Osteocyte (in vitro differentiated cells): Measurements from ENCODE around the gene SLC39A11. TPM values are rescaled to one million over a fixed set of nuclear protein-coding genes. Genes with fewer than 3 reads are reported as not detected.

Source experiments
- DNase-seq: peaks from one replicate; pipeline ENCODE4 v3.0.0; 2021; ENCODE audit warnings: mixed read lengths; ENCODE audit not compliant: unreplicated experiment; ENCODE audit errors: extremely low spot score
- H3K27ac Mint-ChIP-seq: one replicate; pipeline ENCODE4 v1.8.0; 2021; ENCODE audit warnings: mild to moderate bottlenecking, mixed read lengths; ENCODE audit not compliant: unreplicated experiment
- H3K27me3 Mint-ChIP-seq: one replicate; pipeline ENCODE4 v1.8.0; 2021; ENCODE audit warnings: mixed read lengths; ENCODE audit not compliant: unreplicated experiment
- H3K36me3 Mint-ChIP-seq: one replicate; pipeline ENCODE4 v1.8.0; 2021; ENCODE audit warnings: mixed read lengths; ENCODE audit not compliant: unreplicated experiment
- H3K4me1 Mint-ChIP-seq: one replicate; pipeline ENCODE4 v1.8.0; 2021; ENCODE audit warnings: mixed read lengths; ENCODE audit not compliant: unreplicated experiment
- H3K4me3 Mint-ChIP-seq: one replicate; pipeline ENCODE4 v1.8.0; 2021; ENCODE audit warnings: mild to moderate bottlenecking, moderate library complexity, mixed read lengths; ENCODE audit not compliant: unreplicated experiment
- H3K9me3 Mint-ChIP-seq: one replicate; pipeline ENCODE4 v1.8.0; 2021; ENCODE audit warnings: mixed read lengths; ENCODE audit not compliant: unreplicated experiment
- total RNA-seq: library from RNA; stranded (reverse); gene quantifications from 2 replicates; pipeline ENCODE4 v1.2.1, GENCODE V29; 2021
- TF ChIP-seq, protein P1 (sequence below): fragments of 200-600 bp; sonication (generic); IDR thresholded peaks from 2 replicates; pipeline ENCODE4 v1.5.0; 2021; ENCODE audit warnings: antibody characterized with exemption, mild to moderate bottlenecking, moderate library complexity

The SLC39A11 gene
- total RNA-seq, 1 donor from 2014 or later, result 50.2 TPM

DNA sequence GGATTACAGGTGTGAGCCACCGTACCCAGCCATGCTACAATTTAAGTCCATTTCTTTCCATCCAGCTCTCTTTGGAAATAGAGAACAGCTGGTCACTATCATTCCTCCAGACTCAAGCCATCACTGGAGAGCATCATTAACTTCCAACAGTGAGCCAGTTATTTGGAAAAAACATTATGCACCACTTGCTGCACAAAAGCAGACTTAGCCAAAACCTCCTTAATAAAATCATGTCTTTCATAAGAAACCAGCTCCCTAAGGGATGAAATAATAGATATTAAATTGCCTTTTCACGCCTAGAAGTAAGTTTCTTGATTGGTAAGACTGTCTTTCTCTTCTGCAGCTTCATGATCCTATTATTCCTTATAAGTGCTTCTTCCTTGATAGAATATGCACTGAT lies 17.9 kb downstream of the SLC39A11 start:
- H3K4me1 Mint-ChIP-seq, result peaks cover 13% of the 10 kb centered on the region
- no peak overlapping the region for H3K27ac Mint-ChIP-seq
- no peaks in the 10 kb centered on the region for H3K9me3 Mint-ChIP-seq
- DNase-seq, result no peak
- no peaks in the 10 kb centered on the region for H3K27me3 Mint-ChIP-seq
- TF ChIP-seq, protein P1, sequence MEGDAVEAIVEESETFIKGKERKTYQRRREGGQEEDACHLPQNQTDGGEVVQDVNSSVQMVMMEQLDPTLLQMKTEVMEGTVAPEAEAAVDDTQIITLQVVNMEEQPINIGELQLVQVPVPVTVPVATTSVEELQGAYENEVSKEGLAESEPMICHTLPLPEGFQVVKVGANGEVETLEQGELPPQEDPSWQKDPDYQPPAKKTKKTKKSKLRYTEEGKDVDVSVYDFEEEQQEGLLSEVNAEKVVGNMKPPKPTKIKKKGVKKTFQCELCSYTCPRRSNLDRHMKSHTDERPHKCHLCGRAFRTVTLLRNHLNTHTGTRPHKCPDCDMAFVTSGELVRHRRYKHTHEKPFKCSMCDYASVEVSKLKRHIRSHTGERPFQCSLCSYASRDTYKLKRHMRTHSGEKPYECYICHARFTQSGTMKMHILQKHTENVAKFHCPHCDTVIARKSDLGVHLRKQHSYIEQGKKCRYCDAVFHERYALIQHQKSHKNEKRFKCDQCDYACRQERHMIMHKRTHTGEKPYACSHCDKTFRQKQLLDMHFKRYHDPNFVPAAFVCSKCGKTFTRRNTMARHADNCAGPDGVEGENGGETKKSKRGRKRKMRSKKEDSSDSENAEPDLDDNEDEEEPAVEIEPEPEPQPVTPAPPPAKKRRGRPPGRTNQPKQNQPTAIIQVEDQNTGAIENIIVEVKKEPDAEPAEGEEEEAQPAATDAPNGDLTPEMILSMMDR, result no peak
- no peak overlapping the region for H3K4me3 Mint-ChIP-seq
- peaks cover 19% of the 10 kb centered on the region for H3K36me3 Mint-ChIP-seq

- peak overlapping the region; percentile 3 for H3K27ac Mint-ChIP-seq
- no peaks in the 10 kb centered on the region for H3K9me3 Mint-ChIP-seq
- no peak for DNase-seq
- no peaks in the 10 kb centered on the region for H3K27me3 Mint-ChIP-seq
- TF ChIP-seq, protein P1, result no peak
- peaks cover 34% of the 10 kb centered on the region for H3K4me1 Mint-ChIP-seq
- H3K36me3 Mint-ChIP-seq, result peaks cover 15% of the 10 kb centered on the region
- H3K4me3 Mint-ChIP-seq, result no peak overlapping the region
Measured at GRCh38 chr17:73072219-73072962, 20.1 kb downstream of the SLC39A11 start.

DNA sequence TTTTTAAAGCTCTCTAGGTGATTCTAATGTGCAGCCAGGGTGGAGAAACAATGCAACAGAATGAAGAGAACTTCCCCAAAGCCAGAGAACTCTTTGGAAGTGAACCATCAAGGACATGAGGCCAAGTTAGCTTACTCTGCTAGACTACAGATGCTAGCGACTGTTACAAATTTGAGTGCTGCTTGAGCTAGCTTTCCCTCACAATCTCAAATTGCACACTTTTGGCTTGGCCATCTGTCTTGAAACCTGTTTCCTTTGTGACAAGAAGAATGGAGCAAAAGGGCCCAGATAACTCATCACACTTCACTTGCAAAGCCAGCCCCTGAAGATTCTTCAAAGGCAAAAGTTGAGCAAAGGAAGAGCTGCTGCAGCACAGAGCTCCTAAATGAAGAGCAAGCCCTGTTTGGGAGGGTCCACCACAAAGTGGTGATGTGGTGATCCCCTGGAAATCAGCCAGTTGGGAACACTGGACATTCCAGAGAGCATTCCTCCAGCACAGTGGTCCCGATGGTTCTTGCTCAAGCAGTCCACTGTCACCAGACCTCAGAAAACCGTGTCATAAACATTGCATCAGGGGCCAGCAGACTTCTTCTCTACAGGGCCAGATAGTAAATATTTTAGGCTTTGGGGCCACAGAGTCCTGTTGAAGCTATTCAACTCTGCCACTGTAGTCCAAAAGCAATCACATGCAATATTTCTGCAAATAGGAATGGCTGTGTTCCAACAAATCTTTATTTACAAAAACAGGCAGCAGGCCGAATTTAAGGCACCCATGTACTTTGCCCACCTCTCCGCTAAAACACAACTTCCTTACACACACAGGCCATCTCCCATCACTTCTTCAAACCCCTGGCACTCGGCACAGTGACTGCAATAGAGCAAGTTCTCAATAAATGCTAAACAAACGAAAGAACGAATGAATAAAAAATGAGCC lies 21.2 kb downstream of the SLC39A11 start:
- H3K27ac Mint-ChIP-seq, result no peak overlapping the region
- peaks cover 19% of the 10 kb centered on the region for H3K36me3 Mint-ChIP-seq
- H3K4me3 Mint-ChIP-seq, result no peak overlapping the region
- H3K9me3 Mint-ChIP-seq, result no peaks in the 10 kb centered on the region
- TF ChIP-seq, protein P1, result no peak
- peaks cover 44% of the 10 kb centered on the region for H3K4me1 Mint-ChIP-seq
- no peaks in the 10 kb centered on the region for H3K27me3 Mint-ChIP-seq
- DNase-seq, result no peak

DNA sequence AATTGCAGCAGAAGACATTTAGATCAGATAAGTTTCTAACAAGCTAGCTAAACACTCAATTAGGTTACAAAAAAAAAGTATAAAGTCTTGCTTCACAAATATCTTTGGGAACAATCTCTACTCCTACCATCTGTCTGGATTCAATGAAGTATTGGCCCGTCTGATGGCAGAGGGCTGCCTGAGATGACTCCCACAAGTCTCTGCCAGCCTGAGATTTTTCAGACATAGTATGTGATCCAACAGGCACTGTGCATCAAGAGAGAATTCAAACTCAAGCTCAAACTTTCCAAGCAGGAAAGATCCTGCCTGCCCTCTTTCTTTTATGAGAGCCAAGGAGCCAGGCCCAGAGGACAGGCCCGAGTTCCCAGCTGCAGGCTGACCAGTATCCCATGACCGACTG lies 22.6 kb downstream of the SLC39A11 start:
- Mint-ChIP-seq H3K4me3 (no peak overlapping the region), H3K4me1 (peaks cover 57% of the 10 kb centered on the region), H3K27me3 (no peaks in the 10 kb centered on the region), H3K27ac (peak overlapping the region; percentile 14), H3K9me3 (no peaks in the 10 kb centered on the region), H3K36me3 (peaks cover 19% of the 10 kb centered on the region)
- TF ChIP-seq, protein P1, result no peak
- no peak for DNase-seq
